NCI-H1694 (cell line): ENCODE data around the gene FAT3.

Source experiments
- DNase-seq: peaks from one replicate; lab custom pipeline; 2025; lab: John Stamatoyannopoulos, UW

Gene FAT3

GRCh38 chr11:92227959-92228935 lies 3.6 kb downstream of the FAT3 start:
- DNase-seq = no peak

GRCh38 chr11:92236856-92237255 lies 12.2 kb downstream of the FAT3 start:
- DNase-seq = no peak

- no peak for DNase-seq
Measured at GRCh38 chr11:92240916-92241315, 16.3 kb downstream of the FAT3 start.

GRCh38 chr11:92245700-92246271 lies 21.2 kb downstream of the FAT3 start:
- no peak for DNase-seq

- no peak for DNase-seq
Measured at GRCh38 chr11:92246630-92247029, 22.0 kb downstream of the FAT3 start.

- DNase-seq = no peak
Measured at GRCh38 chr11:92249156-92249753, 24.6 kb downstream of the FAT3 start.

- no peak for DNase-seq
Measured at GRCh38 chr11:92251980-92252379, 27.4 kb downstream of the FAT3 start.

- DNase-seq = no peak
Measured at GRCh38 chr11:92253421-92253820, 28.8 kb downstream of the FAT3 start.

GRCh38 chr11:92253945-92254344 lies 29.3 kb downstream of the FAT3 start:
- no peak for DNase-seq

- DNase-seq = no peak
Measured at GRCh38 chr11:92257536-92257935, 32.9 kb downstream of the FAT3 start.

GRCh38 chr11:92259861-92260260 lies 35.2 kb downstream of the FAT3 start:
- no peak for DNase-seq

- no peak for DNase-seq
Measured at GRCh38 chr11:92264350-92264749, 39.7 kb downstream of the FAT3 start.

- DNase-seq = no peak
Measured at GRCh38 chr11:92266806-92267205, 42.2 kb downstream of the FAT3 start.

- no peak for DNase-seq
Measured at GRCh38 chr11:92267278-92267677, 42.7 kb downstream of the FAT3 start.

- DNase-seq = no peak
Measured at GRCh38 chr11:92267968-92268367, 43.4 kb downstream of the FAT3 start.

- DNase-seq = no peak
Measured at GRCh38 chr11:92268546-92268945, 43.9 kb downstream of the FAT3 start.

- no peak for DNase-seq
Measured at GRCh38 chr11:92269021-92269420, 44.4 kb downstream of the FAT3 start.

- no peak for DNase-seq
Measured at GRCh38 chr11:92269841-92270240, 45.2 kb downstream of the FAT3 start.

- DNase-seq = no peak
Measured at GRCh38 chr11:92272651-92273050, 48.0 kb downstream of the FAT3 start.
